OCI-LY1 (cell line): ENCODE data around the gene PRCP.

ENCODE experiments used
- H2AFZ ChIP-seq: fragments of 200-600 bp; sonication (generic), shearing (Covaris generic); 2 replicates; pipeline ENCODE4 v1.6.0; 2014; ENCODE audit warnings: antibody characterized with exemption, mild to moderate bottlenecking, low read length
- H3F3A ChIP-seq: fragments of 200-600 bp; sonication (generic), shearing (Covaris generic); 2 replicates; pipeline ENCODE4 v1.6.0; 2014; ENCODE audit warnings: mild to moderate bottlenecking, antibody characterized with exemption, low read length, moderate library complexity; ENCODE audit not compliant: insufficient read depth
- H3K27ac ChIP-seq: fragments of 200-600 bp; sonication (generic); 2 replicates; pipeline ENCODE4 v1.5.1; 2014; ENCODE audit warnings: low read length, mixed run types, mild to moderate bottlenecking, low read depth; ENCODE audit not compliant: poor library complexity, severe bottlenecking
- H3K27me3 ChIP-seq: fragments of 200-600 bp; sonication (generic); 2 replicates; pipeline ENCODE4 v1.6.0; 2014; ENCODE audit warnings: antibody characterized with exemption, mild to moderate bottlenecking, low read length, moderate library complexity; ENCODE audit not compliant: insufficient read depth
- H3K36me3 ChIP-seq: fragments of 200-600 bp; sonication (generic); 2 replicates; pipeline ENCODE4 v1.6.1; 2014; ENCODE audit warnings: mild to moderate bottlenecking, antibody characterized with exemption, low read length, moderate library complexity, mixed read lengths; ENCODE audit not compliant: insufficient read depth
- H3K4me1 ChIP-seq: fragments of 200-600 bp; sonication (generic); 2 replicates; pipeline ENCODE4 v1.5.1; 2014; ENCODE audit warnings: mild to moderate bottlenecking, low read length, moderate library complexity; ENCODE audit not compliant: insufficient read depth, severe bottlenecking
- H3K4me2 ChIP-seq: fragments of 200-600 bp; sonication (generic), shearing (Covaris generic); 2 replicates; pipeline ENCODE4 v1.6.1; 2014; ENCODE audit warnings: low read length
- H3K4me3 ChIP-seq: fragments of 200-600 bp; sonication (generic); 2 replicates; pipeline ENCODE4 v1.5.1; 2014; ENCODE audit warnings: low read length, low read depth, mild to moderate bottlenecking, mixed read lengths; ENCODE audit not compliant: poor library complexity, severe bottlenecking
- H3K79me2 ChIP-seq: fragments of 200-600 bp; shearing (Covaris generic); 2 replicates; pipeline ENCODE4 v1.6.1; 2016; ENCODE audit warnings: mixed run types, low read length, mixed read lengths; ENCODE audit not compliant: insufficient read depth
- H3K9ac ChIP-seq: fragments of 200-600 bp; sonication (generic), shearing (Covaris generic); 2 replicates; pipeline ENCODE4 v1.6.1; 2014; ENCODE audit warnings: mild to moderate bottlenecking, low read length, mixed read lengths
- H3K9me2 ChIP-seq: fragments of 200-600 bp; sonication (generic), shearing (Covaris generic); 2 replicates; pipeline ENCODE4 v1.6.1; 2014; ENCODE audit warnings: low read depth, mild to moderate bottlenecking, low read length, mixed read lengths
- H3K9me3 ChIP-seq: fragments of 200-600 bp; shearing (Covaris generic); 2 replicates; pipeline ENCODE4 v1.6.1; 2014; ENCODE audit warnings: low read length, mixed read lengths
- H4K20me1 ChIP-seq: fragments of 200-600 bp; sonication (generic), shearing (Covaris generic); 2 replicates; pipeline ENCODE4 v1.6.0; 2016; ENCODE audit warnings: mild to moderate bottlenecking, low read length; ENCODE audit not compliant: insufficient read depth
- CTCF ChIP-seq: fragments of 200-600 bp; sonication (generic), shearing (Covaris generic); IDR thresholded peaks from 2 replicates; pipeline ENCODE4 v1.5.1; 2017; ENCODE audit warnings: mild to moderate bottlenecking, antibody characterized with exemption, low read length, moderate library complexity, mixed read lengths
- EZH2 ChIP-seq: fragments of 200-600 bp; sonication (generic), shearing (Covaris generic); IDR thresholded peaks from 2 replicates; pipeline ENCODE4 v1.8.0; 2017; ENCODE audit warnings: borderline replicate concordance, mixed run types, mild to moderate bottlenecking, antibody characterized with exemption, low read length, moderate library complexity, mixed read lengths

PRCP gene

DNA sequence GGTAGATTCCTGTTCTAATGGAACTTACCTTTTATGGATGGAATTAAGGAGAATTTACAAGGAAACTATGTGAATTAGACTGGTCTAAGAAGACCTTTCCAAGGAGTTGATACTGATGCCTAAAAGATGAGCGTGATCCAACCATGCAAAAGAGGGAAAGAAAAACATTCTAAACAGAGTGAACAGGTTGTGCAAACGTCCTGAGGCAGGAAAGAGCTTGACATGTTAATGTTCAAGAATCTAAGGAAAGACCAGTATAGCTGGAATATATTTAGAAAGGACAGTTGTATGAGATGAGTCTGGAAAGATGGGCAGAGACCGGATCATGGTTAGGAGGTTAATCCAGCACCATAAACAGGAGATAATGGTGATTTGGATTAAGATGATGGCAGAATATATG, 2.6 kb upstream of the PRCP start:
- no peaks in the 10 kb centered on the region for H3K27me3 ChIP-seq
- H3K9ac ChIP-seq = peak overlapping the region; percentile 88; the same call in 1 of the 2 replicates
- no peaks in the 10 kb centered on the region for H4K20me1 ChIP-seq
- H2AFZ ChIP-seq = no peak overlapping the region
- no peak for TF ChIP-seq CTCF
- TF ChIP-seq EZH2 = no peak
- no peaks in the 10 kb centered on the region for H3F3A ChIP-seq
- peaks cover 58% of the 10 kb centered on the region for H3K79me2 ChIP-seq
- peak overlapping the region; percentile 97 for H3K4me2 ChIP-seq
- H3K36me3 ChIP-seq = no peaks in the 10 kb centered on the region
- H3K27ac ChIP-seq = no peak overlapping the region
- H3K9me2 ChIP-seq = no peaks in the 10 kb centered on the region
- H3K4me3 ChIP-seq = peak overlapping the region; percentile 94
- H3K9me3 ChIP-seq = no peaks in the 10 kb centered on the region
- peaks cover 63% of the 10 kb centered on the region for H3K4me1 ChIP-seq

- H2AFZ ChIP-seq = no peak overlapping the region
- H3K27ac ChIP-seq = peak overlapping the region; percentile 37
- no peaks in the 10 kb centered on the region for H3K27me3 ChIP-seq
- no peak for TF ChIP-seq CTCF
- no peaks in the 10 kb centered on the region for H3K9me3 ChIP-seq
- H3K9ac ChIP-seq = peak overlapping the region; percentile 88
- no peaks in the 10 kb centered on the region for H4K20me1 ChIP-seq
- peak overlapping the region; percentile 97 for H3K4me2 ChIP-seq
- H3K36me3 ChIP-seq = no peaks in the 10 kb centered on the region
- H3K79me2 ChIP-seq = peaks cover 51% of the 10 kb centered on the region
- peaks cover 55% of the 10 kb centered on the region for H3K4me1 ChIP-seq
- no peaks in the 10 kb centered on the region for H3F3A ChIP-seq
- H3K9me2 ChIP-seq = no peaks in the 10 kb centered on the region
- peak overlapping the region; percentile 94 for H3K4me3 ChIP-seq
These were observed 1.8 kb upstream of the PRCP start for GRCh38 chr11:82901922-82902485.

DNA sequence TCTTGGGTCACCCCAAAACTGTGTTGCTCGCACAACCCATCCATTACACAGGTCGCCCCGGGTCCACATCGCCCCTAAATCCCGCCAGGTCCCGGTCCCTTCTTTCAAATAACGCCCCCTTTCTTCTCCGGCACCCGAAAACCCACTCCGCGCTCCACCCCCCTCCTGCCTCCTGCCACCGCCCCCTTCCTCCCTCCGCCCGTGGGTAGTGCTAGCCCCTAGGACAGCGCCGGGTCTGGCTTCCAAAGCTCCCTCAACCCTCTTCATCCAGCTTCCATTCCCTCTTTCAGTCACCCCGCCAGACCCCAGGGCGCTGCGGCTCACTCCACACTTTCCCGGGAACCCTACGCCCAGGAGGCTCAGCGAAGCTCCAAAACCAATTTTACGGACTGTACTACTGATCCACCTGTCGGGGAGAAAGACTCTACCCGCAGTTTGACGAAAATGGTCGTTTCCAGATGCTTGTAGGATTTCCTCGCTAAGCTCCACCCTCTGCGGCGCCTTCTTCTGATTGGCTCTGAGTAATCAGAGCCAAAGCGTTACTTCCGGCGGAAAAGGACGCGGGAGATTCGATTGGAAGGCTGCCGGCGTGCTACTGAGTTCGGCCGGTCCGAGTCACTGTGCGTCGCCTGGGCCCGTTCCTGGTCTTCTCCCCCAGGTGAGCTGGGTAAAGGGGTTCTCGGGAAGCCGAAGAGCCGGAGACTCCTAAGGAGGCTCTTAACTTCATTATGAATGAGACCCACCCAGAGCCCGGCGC, 1.1 kb upstream of the PRCP start, which contains the start of gene DDIAS:
DDIAS (plus strand) TSS at position 572 of the 757 bp plus-strand sequence. CDS start 13,003 bp downstream, outside the sequence.
- no peaks in the 10 kb centered on the region for H3K27me3 ChIP-seq
- no peaks in the 10 kb centered on the region for H3K9me3 ChIP-seq
- peak within 1 kb of the TSS; percentile 88 for H3K9ac ChIP-seq
- no peaks in the 10 kb centered on the region for H3K36me3 ChIP-seq
- H3K4me3 ChIP-seq = peak within 1 kb of the TSS; percentile 94
- peak within 1 kb of the TSS; percentile 45 for H2AFZ ChIP-seq
- peak within 1 kb of the TSS; percentile 97 for H3K4me2 ChIP-seq
- H3K4me1 ChIP-seq = peaks cover 48% of the 10 kb centered on the region
- H3K79me2 ChIP-seq = peaks cover 44% of the 10 kb centered on the region
- TF ChIP-seq EZH2 (no peak), CTCF (no peak)
- H3F3A ChIP-seq = no peaks in the 10 kb centered on the region
- peak within 1 kb of the TSS; percentile 48 for H3K27ac ChIP-seq
- H3K9me2 ChIP-seq = no peaks in the 10 kb centered on the region
- H4K20me1 ChIP-seq = no peaks in the 10 kb centered on the region
